Hepatocyte (in vitro differentiated cells): ENCODE data around the gene SLC39A11. TPM values are rescaled to one million over a fixed set of nuclear protein-coding genes. Genes with fewer than 3 reads are reported as not detected.

Experiments used
- DNase-seq: peaks from one replicate; pipeline ENCODE4 v3.0.0-alpha.2; 2016; ENCODE audit warnings: low spot score
- H2AFZ ChIP-seq: fragments of 200-600 bp; sonication (generic); 2 replicates; pipeline ENCODE4 v1.6.0; 2016; ENCODE audit warnings: antibody characterized with exemption, mild to moderate bottlenecking
- H3K27ac ChIP-seq: fragments of 200-600 bp; sonication (generic); 2 replicates; pipeline ENCODE4 v1.5.1; 2016; ENCODE audit warnings: mild to moderate bottlenecking
- H3K27me3 ChIP-seq: fragments of 200-600 bp; sonication (generic); 2 replicates; pipeline ENCODE4 v1.6.1; 2016
- H3K36me3 ChIP-seq: fragments of 200-600 bp; sonication (generic); replicated peaks from 2 replicates; pipeline ENCODE4 v1.5.1; 2016; ENCODE audit warnings: low read depth; ENCODE audit not compliant: insufficient read depth
- H3K4me1 ChIP-seq: fragments of 200-600 bp; sonication (generic); 2 replicates; pipeline ENCODE4 v1.5.1; 2016; ENCODE audit warnings: mild to moderate bottlenecking, moderate library complexity; ENCODE audit not compliant: insufficient read depth
- H3K4me2 ChIP-seq: fragments of 200-600 bp; sonication (generic); 2 replicates; pipeline ENCODE4 v1.6.0; 2016
- H3K4me3 ChIP-seq: fragments of 200-600 bp; sonication (generic); 2 replicates; pipeline ENCODE4 v1.5.1; 2016; ENCODE audit warnings: mild to moderate bottlenecking
- H3K79me2 ChIP-seq: fragments of 200-600 bp; sonication (generic); 2 replicates; pipeline ENCODE4 v1.6.0; 2017; ENCODE audit warnings: mild to moderate bottlenecking
- H3K9me2 ChIP-seq: fragments of 200-600 bp; sonication (generic); replicated peaks from 2 replicates; pipeline ENCODE4 v1.6.0; 2017; ENCODE audit warnings: mild to moderate bottlenecking; ENCODE audit not compliant: insufficient read depth
- H3K9me3 ChIP-seq: fragments of 200-600 bp; sonication (generic); 2 replicates; pipeline ENCODE4 v1.5.1; 2016; ENCODE audit warnings: low read depth, mild to moderate bottlenecking
- H4K20me1 ChIP-seq: fragments of 200-600 bp; sonication (generic); 2 replicates; pipeline ENCODE4 v1.6.0; 2016; ENCODE audit warnings: mild to moderate bottlenecking; ENCODE audit not compliant: insufficient read depth, poor library complexity, severe bottlenecking
- CTCF ChIP-seq: fragments of 200-600 bp; sonication (generic); IDR thresholded peaks from 2 replicates; pipeline ENCODE4 v1.5.1; 2016; ENCODE audit warnings: antibody characterized with exemption, mild to moderate bottlenecking; ENCODE audit not compliant: poor library complexity
- EZH2 ChIP-seq: fragments of 200-600 bp; sonication (generic); IDR thresholded peaks from 2 replicates; pipeline ENCODE4 v1.6.1; 2016; ENCODE audit warnings: antibody characterized with exemption, mild to moderate bottlenecking, borderline replicate concordance
- EZH2phosphoT487 ChIP-seq: fragments of 200-600 bp; sonication (generic); IDR thresholded peaks from one replicate; pipeline ENCODE4 v1.6.1; 2018; ENCODE audit warnings: antibody characterized with exemption, mild to moderate bottlenecking, low read depth, moderate library complexity; ENCODE audit not compliant: unreplicated experiment, severe bottlenecking
- WGBS: methylation state at CpG from one replicate; pipeline ENCODE4 v1.1.6; 2016; ENCODE audit warnings: low lambda C conversion rate; ENCODE audit errors: missing lambda C conversion rate; 5-methylcytosine and 5-hydroxymethylcytosine counted together
- polyA plus RNA-seq: library from polyadenylated mRNA; unstranded; fragments of >200 nt; fragmentation: Nextera tagmentation; extraction: Ambion mirVana; gene quantifications from 2 replicates; pipeline ENCODE4 v1.2.1, GENCODE V29; 2016
- total RNA-seq: library from RNA; depleted of rRNA; stranded (reverse); fragments of >200 nt; gene quantifications from 2 replicates; pipeline ENCODE4 v1.2.3, GENCODE V29; 2014

SLC39A11 gene
- total and polyA plus RNA-seq, 2 experiments from 2014 or later: 37.7 to 39.1 TPM

- DNase-seq: no peak
- no peak overlapping the region for H3K4me3 ChIP-seq
- H2AFZ ChIP-seq: no peak overlapping the region
- H3K4me1 ChIP-seq: no peaks in the 10 kb centered on the region
- H3K79me2 ChIP-seq: no peaks in the 10 kb centered on the region
- no peaks in the 10 kb centered on the region for H4K20me1 ChIP-seq
- H3K9me2 ChIP-seq: no peaks in the 10 kb centered on the region
- no peaks in the 10 kb centered on the region for H3K36me3 ChIP-seq
- WGBS: 57% methylated on average over 5 of the region's 5 CpGs
- TF ChIP-seq EZH2: no peak
- no peak for TF ChIP-seq EZH2phosphoT487
- TF ChIP-seq CTCF: no peak
- H3K27me3 ChIP-seq: no peaks in the 10 kb centered on the region
- no peak overlapping the region for H3K27ac ChIP-seq
- H3K4me2 ChIP-seq: no peak overlapping the region
- H3K9me3 ChIP-seq: no peaks in the 10 kb centered on the region
Observed at GRCh38 chr17:73118951-73119391, 26.5 kb upstream of the SLC39A11 start.

GRCh38 chr17:73118139-73118538 lies 25.7 kb upstream of the SLC39A11 start:
- no peaks in the 10 kb centered on the region for H3K4me1 ChIP-seq
- H2AFZ ChIP-seq: no peak overlapping the region
- DNase-seq: no peak
- no peaks in the 10 kb centered on the region for H4K20me1 ChIP-seq
- no peaks in the 10 kb centered on the region for H3K9me2 ChIP-seq
- WGBS: 99% methylated on average over 4 of the region's 4 CpGs
- H3K9me3 ChIP-seq: no peaks in the 10 kb centered on the region
- H3K4me2 ChIP-seq: no peak overlapping the region
- H3K4me3 ChIP-seq: no peak overlapping the region
- H3K36me3 ChIP-seq: no peaks in the 10 kb centered on the region
- H3K27ac ChIP-seq: no peak overlapping the region
- H3K27me3 ChIP-seq: no peaks in the 10 kb centered on the region
- no peaks in the 10 kb centered on the region for H3K79me2 ChIP-seq
- TF ChIP-seq EZH2: no peak
- no peak for TF ChIP-seq CTCF
- TF ChIP-seq EZH2phosphoT487: no peak

- Histone ChIP-seq H4K20me1 (no peaks in the 10 kb centered on the region), H2AFZ (no peak overlapping the region), H3K27me3 (no peaks in the 10 kb centered on the region), H3K79me2 (no peaks in the 10 kb centered on the region), H3K4me3 (no peak overlapping the region), H3K27ac (no peak overlapping the region), H3K9me2 (no peaks in the 10 kb centered on the region), H3K4me2 (no peak overlapping the region), H3K36me3 (no peaks in the 10 kb centered on the region), H3K9me3 (no peaks in the 10 kb centered on the region), H3K4me1 (no peaks in the 10 kb centered on the region)
- DNase-seq: no peak
- TF ChIP-seq CTCF (no peak), EZH2phosphoT487 (no peak), EZH2 (no peak)
- 90% methylated on average over 5 of the region's 5 CpGs for WGBS
Observed at GRCh38 chr17:73112246-73112645, 19.8 kb upstream of the SLC39A11 start.

- no peaks in the 10 kb centered on the region for H3K79me2 ChIP-seq
- DNase-seq: no peak
Observed at GRCh38 chr17:73111386-73111785, 18.9 kb upstream of the SLC39A11 start.

More at GRCh38 chr17:73111386-73111785, 18.9 kb upstream of the SLC39A11 start:
- no peak overlapping the region for H3K27ac ChIP-seq
- no peaks in the 10 kb centered on the region for H4K20me1 ChIP-seq
- H3K36me3 ChIP-seq: no peaks in the 10 kb centered on the region
- H3K9me2 ChIP-seq: no peaks in the 10 kb centered on the region
- H2AFZ ChIP-seq: no peak overlapping the region
- H3K4me3 ChIP-seq: no peak overlapping the region
- H3K4me1 ChIP-seq: no peaks in the 10 kb centered on the region
- no peak overlapping the region for H3K4me2 ChIP-seq
- 85% methylated on average over 6 of the region's 6 CpGs for WGBS
- H3K27me3 ChIP-seq: no peaks in the 10 kb centered on the region
- no peaks in the 10 kb centered on the region for H3K9me3 ChIP-seq
- TF ChIP-seq EZH2 (no peak), CTCF (no peak), EZH2phosphoT487 (no peak)
